OCI-LY1 (cell line): ENCODE results near the gene TEX50.

ENCODE experiments used
- EZH2 ChIP-seq: fragments of 200-600 bp; sonication (generic), shearing (Covaris generic); IDR thresholded peaks from 2 replicates; pipeline ENCODE4 v1.8.0; 2017; ENCODE audit warnings: borderline replicate concordance, mixed run types, mild to moderate bottlenecking, antibody characterized with exemption, low read length, moderate library complexity, mixed read lengths
- TF ChIP-seq, protein P1 (sequence below): fragments of 200-600 bp; sonication (generic), shearing (Covaris generic); IDR thresholded peaks from 2 replicates; pipeline ENCODE4 v1.5.1; 2017; ENCODE audit warnings: mild to moderate bottlenecking, antibody characterized with exemption, low read length, moderate library complexity, mixed read lengths

DNA sequence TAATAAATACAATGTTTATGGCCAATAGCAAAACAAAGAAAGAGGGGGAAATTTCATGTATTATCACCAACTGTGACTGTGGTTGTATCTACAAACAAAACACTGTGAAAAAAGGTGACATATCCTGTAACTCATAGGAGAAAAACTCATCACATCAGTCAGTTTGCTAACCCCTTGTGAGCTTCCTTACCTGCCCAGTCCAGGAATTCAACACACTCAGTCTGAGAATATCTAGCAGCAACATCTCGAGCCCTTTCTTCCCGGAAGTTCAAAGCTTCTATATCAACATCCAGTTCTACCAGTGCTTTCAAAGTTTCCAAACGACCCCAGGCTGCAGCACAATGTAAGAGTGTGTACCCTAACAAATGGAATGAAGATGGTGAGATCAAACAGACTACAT is 11.5 kb downstream of the TEX50 start:
- TF ChIP-seq, protein P1, sequence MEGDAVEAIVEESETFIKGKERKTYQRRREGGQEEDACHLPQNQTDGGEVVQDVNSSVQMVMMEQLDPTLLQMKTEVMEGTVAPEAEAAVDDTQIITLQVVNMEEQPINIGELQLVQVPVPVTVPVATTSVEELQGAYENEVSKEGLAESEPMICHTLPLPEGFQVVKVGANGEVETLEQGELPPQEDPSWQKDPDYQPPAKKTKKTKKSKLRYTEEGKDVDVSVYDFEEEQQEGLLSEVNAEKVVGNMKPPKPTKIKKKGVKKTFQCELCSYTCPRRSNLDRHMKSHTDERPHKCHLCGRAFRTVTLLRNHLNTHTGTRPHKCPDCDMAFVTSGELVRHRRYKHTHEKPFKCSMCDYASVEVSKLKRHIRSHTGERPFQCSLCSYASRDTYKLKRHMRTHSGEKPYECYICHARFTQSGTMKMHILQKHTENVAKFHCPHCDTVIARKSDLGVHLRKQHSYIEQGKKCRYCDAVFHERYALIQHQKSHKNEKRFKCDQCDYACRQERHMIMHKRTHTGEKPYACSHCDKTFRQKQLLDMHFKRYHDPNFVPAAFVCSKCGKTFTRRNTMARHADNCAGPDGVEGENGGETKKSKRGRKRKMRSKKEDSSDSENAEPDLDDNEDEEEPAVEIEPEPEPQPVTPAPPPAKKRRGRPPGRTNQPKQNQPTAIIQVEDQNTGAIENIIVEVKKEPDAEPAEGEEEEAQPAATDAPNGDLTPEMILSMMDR: no peak
- no peak for TF ChIP-seq EZH2
